ENCODE measurements around the gene PRRG2.

The PRRG2 gene

DNA sequence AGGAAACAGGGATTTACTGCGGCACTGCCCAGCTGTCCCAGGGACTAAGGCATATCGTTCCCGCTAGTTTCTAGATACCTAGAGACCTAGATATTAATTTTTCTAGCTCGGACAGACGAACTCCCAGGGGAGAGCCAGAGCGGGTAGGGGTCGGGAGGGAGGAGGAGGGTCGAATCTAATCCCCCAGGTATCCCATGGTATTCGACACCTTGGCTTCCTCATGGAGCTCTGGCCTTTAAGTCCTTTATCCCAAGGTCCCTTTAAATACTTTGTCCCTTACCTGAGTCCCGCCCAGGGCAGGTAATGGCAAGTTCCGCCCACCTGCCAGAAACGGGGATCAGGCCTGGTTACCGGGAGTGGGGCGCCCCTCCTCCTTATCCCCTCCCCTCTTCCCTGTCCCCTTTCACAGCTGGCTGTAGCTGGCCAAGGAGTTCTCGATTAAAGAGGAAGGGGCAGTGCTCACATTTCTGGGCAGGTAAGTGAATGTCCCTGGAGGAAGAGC, at the start of gene PRRG2:
TSS of gene PRRG2 (plus strand) at position 310 of the 502 bp plus-strand sequence. CDS start 1,904 bp downstream, outside the sequence.
- Mint-ChIP-seq H3K9me3 (no peaks in the 10 kb centered on the region), H3K4me3 (peak within 1 kb of the TSS; percentile 98), H3K36me3 (peaks cover 2% of the 10 kb centered on the region), H3K27ac (peak within 1 kb of the TSS; percentile 96), H3K27me3 (no peaks in the 10 kb centered on the region), H3K4me1 (peaks cover 39% of the 10 kb centered on the region)

GRCh38 chr19:49533551-49534488, 47.3 kb upstream of the PRRG2 start:
- Mint-ChIP-seq H3K36me3 (no peaks in the 10 kb centered on the region), H3K4me3 (peak overlapping the region; percentile 84), H3K27ac (peak overlapping the region; percentile 82), H3K27me3 (no peaks in the 10 kb centered on the region), H3K9me3 (no peaks in the 10 kb centered on the region), H3K4me1 (peaks cover 26% of the 10 kb centered on the region)

DNA sequence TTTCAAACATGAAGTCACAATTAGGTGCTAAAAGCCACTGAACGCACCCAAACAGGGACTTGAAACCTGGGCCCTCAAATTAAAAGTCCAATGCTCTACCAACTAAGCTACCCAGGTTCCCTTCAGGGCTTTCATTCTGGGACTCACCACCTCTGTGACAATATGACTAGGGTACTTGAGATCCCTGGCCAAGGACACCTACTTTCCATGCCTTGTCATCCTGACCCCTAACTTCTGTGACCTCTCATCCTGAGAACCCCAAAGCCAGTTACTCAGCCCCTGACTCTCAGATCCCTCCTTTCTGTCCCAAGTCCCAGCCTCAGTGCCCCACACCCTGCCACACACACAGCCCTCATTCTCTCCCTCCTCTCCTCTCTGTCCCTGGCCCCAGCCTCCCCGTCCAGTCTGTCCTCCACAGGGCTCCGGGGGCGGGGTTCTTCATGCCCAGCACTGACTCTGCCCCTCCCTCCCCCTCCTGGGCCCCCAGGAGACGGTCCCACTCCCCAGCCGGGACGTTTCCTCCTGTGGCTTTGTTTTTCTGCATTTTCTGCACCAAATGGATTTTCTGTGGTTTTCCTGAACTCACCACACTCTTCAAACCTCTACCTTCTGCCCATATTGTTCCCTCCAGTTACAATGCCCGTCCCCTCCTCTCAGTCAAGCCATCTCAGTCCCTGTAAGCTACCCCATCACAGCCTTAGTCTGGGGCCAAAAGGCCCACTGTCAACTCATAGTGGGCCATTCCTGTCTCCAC, 46.3 kb upstream of the PRRG2 start:
- Mint-ChIP-seq H3K9me3 (no peaks in the 10 kb centered on the region), H3K4me3 (peak overlapping the region; percentile 84), H3K36me3 (no peaks in the 10 kb centered on the region), H3K27me3 (no peaks in the 10 kb centered on the region), H3K4me1 (peaks cover 25% of the 10 kb centered on the region), H3K27ac (peak overlapping the region; percentile 93)

DNA sequence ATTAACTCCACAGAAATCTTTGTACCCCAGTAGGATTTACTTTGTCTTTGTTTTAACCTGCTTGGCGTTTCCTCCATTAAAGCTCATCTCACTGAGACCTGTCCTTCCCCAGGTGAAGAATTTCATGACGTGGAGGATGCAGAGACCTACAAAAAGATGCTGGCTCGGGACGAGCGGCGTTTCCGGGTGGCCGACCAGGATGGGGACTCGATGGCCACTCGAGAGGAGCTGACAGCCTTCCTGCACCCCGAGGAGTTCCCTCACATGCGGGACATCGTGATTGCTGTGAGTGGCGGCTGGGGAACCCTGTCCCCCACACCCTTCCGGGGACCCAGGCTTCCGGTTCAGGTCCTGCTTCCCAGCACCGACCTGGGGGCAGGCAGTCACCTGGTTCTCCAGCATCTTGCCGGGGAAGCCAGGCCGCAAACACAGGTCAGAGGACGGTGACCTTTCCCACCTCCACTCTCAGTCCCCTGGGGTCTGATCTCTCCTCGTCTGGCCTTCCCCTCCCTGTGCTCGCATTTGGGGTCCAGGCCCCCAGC, 44.1 kb upstream of the PRRG2 start:
- Mint-ChIP-seq H3K27ac (no peak overlapping the region), H3K9me3 (no peaks in the 10 kb centered on the region), H3K36me3 (no peaks in the 10 kb centered on the region), H3K27me3 (no peaks in the 10 kb centered on the region), H3K4me1 (peaks cover 21% of the 10 kb centered on the region), H3K4me3 (no peak overlapping the region)

GRCh38 chr19:49538643-49539042, 42.5 kb upstream of the PRRG2 start:
- H3K4me1 Mint-ChIP-seq, result peaks cover 14% of the 10 kb centered on the region
- H3K36me3 Mint-ChIP-seq, result no peaks in the 10 kb centered on the region
- H3K27ac Mint-ChIP-seq, result no peak overlapping the region
- H3K4me3 Mint-ChIP-seq, result no peak overlapping the region
- H3K9me3 Mint-ChIP-seq, result no peaks in the 10 kb centered on the region
- no peaks in the 10 kb centered on the region for H3K27me3 Mint-ChIP-seq

- Mint-ChIP-seq H3K27me3 (no peaks in the 10 kb centered on the region), H3K9me3 (no peaks in the 10 kb centered on the region), H3K4me1 (peaks cover 18% of the 10 kb centered on the region), H3K27ac (no peak overlapping the region), H3K4me3 (no peak overlapping the region), H3K36me3 (no peaks in the 10 kb centered on the region)
Observed at GRCh38 chr19:49539192-49539952, 41.7 kb upstream of the PRRG2 start.

DNA sequence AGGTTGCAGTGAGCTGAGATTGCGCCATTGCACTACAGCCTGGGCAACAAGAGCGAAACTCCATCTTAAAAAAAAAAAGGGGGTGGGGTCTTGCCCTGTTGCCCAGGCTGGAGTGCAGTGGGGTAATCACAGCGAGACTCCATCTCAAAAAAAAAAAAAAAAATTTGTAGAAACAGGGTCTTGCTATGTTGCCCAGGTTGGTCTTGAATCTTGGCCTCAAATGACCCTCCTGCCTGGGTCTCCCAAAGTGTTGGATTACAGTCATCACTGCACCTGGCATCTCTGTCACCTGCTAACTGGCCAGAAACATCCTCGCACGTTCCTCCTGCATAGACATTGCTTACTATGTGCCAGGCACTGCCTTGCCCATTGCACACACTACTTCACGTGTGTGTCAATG, 39.2 kb upstream of the PRRG2 start:
- Mint-ChIP-seq H3K36me3 (no peaks in the 10 kb centered on the region), H3K27me3 (no peaks in the 10 kb centered on the region), H3K9me3 (no peaks in the 10 kb centered on the region), H3K4me3 (no peak overlapping the region), H3K4me1 (peaks cover 13% of the 10 kb centered on the region), H3K27ac (peak overlapping the region; percentile 37)

DNA sequence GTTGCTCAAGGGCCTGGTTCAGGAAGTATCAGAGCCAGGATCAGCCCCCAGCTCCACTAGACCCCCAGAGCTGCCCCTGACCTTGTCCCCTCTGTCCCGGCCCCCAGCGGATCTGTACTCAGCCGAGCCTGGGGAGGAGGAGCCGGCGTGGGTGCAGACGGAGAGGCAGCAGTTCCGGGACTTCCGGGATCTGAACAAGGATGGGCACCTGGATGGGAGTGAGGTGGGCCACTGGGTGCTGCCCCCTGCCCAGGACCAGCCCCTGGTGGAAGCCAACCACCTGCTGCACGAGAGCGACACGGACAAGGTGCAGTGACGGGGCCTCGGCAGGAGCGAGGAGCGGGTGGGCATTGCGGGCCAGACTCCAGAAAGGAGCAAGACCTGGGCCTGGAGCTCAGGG, 38.7 kb upstream of the PRRG2 start:
- Mint-ChIP-seq H3K27ac (no peak overlapping the region), H3K27me3 (no peaks in the 10 kb centered on the region), H3K36me3 (no peaks in the 10 kb centered on the region), H3K4me1 (peaks cover 18% of the 10 kb centered on the region), H3K9me3 (no peaks in the 10 kb centered on the region), H3K4me3 (no peak overlapping the region)

- Mint-ChIP-seq H3K36me3 (no peaks in the 10 kb centered on the region), H3K27me3 (no peaks in the 10 kb centered on the region), H3K4me1 (peaks cover 19% of the 10 kb centered on the region), H3K9me3 (no peaks in the 10 kb centered on the region), H3K27ac (no peak overlapping the region), H3K4me3 (no peak overlapping the region)
Observed at GRCh38 chr19:49543032-49543431, 38.1 kb upstream of the PRRG2 start.

DNA sequence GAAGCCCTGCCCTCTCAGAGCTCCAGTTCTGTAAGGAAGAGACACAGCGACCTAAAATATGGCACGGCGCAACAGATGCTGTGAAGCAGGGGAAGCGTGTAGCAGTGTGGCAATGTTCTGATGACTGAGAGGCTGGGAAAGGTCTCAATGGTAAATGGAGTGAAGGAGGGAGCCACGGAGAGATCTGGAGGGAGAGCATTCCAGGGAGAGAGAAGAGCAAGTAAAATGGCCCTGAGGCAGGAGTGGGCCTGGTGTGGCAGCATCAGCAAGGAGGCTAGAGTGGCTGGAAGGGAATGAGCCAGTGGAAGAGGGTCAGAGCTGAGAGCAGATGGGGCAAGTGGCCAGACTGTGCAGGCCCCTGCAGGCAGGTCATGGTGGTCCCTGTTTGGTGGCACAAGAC, 37.0 kb upstream of the PRRG2 start:
- peak overlapping the region; percentile 79 for H3K27ac Mint-ChIP-seq
- no peaks in the 10 kb centered on the region for H3K36me3 Mint-ChIP-seq
- H3K4me3 Mint-ChIP-seq, result no peak overlapping the region
- no peaks in the 10 kb centered on the region for H3K9me3 Mint-ChIP-seq
- peaks cover 29% of the 10 kb centered on the region for H3K4me1 Mint-ChIP-seq
- H3K27me3 Mint-ChIP-seq, result no peaks in the 10 kb centered on the region

DNA sequence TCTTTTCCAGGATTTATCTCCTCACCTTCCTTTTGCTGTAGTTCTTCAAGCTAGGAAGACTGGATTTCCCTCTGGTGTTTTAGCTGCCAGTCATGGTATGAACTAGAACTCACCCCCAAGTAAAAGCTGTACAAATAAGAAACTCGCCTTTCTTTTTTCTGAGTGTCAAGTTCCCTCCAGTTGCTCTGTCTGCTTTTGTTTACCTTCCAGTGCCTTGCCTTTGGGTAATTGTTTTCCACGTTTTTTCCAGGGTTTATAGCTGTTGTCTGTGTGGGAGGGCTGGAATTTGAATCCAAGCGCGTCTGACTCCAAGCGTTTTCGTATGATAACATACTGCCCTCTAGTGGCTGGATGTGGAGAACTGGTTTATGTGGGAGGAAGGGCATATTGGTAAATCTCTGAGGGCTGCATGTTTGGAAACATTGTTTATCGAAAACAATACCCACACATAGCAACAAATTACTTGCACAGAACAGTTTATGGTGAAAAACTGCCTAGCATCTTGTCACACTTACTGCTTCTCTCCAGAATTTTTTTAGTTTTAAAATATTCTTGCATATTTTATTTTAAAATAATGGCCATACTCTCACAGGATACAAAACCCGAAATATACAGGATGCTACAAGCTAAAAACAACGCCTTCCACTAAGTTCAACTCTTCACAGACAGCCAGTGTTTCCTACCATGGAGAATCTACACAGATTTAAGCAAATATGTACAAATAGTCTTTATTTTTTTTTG, 34.1 kb upstream of the PRRG2 start:
- Mint-ChIP-seq H3K36me3 (no peaks in the 10 kb centered on the region), H3K27ac (peak overlapping the region; percentile 76), H3K9me3 (no peaks in the 10 kb centered on the region), H3K27me3 (no peaks in the 10 kb centered on the region), H3K4me3 (peak overlapping the region; percentile 79), H3K4me1 (peaks cover 47% of the 10 kb centered on the region)

- Mint-ChIP-seq H3K4me1 (peaks cover 60% of the 10 kb centered on the region), H3K36me3 (peaks cover 2% of the 10 kb centered on the region), H3K9me3 (no peaks in the 10 kb centered on the region), H3K27ac (peak overlapping the region; percentile 78), H3K27me3 (no peaks in the 10 kb centered on the region), H3K4me3 (peak overlapping the region; percentile 44)
Observed at GRCh38 chr19:49549045-49549444, 32.1 kb upstream of the PRRG2 start.

- H3K27me3 Mint-ChIP-seq, result no peaks in the 10 kb centered on the region
- peak overlapping the region; percentile 20 for H3K4me3 Mint-ChIP-seq
- peak overlapping the region; percentile 82 for H3K27ac Mint-ChIP-seq
- H3K9me3 Mint-ChIP-seq, result no peaks in the 10 kb centered on the region
- H3K36me3 Mint-ChIP-seq, result peaks cover 6% of the 10 kb centered on the region
- peaks cover 69% of the 10 kb centered on the region for H3K4me1 Mint-ChIP-seq
Observed at GRCh38 chr19:49551531-49551930, 29.6 kb upstream of the PRRG2 start.

- Mint-ChIP-seq H3K36me3 (peaks cover 10% of the 10 kb centered on the region), H3K4me1 (peaks cover 66% of the 10 kb centered on the region), H3K27ac (peak overlapping the region; percentile 97)
Observed at GRCh38 chr19:49552749-49553148, 28.4 kb upstream of the PRRG2 start.

More at GRCh38 chr19:49552749-49553148, 28.4 kb upstream of the PRRG2 start:
- Mint-ChIP-seq H3K4me3 (peak overlapping the region; percentile 81), H3K27me3 (no peaks in the 10 kb centered on the region), H3K9me3 (no peaks in the 10 kb centered on the region)
